PC-3 (cell line): ENCODE measurements around the gene KLHL6.

Experiments
- CTCF ChIP-seq: fragments of 300-600 bp; sonication (generic); conservative IDR thresholded peaks from 2 replicates; pipeline ENCODE4 v1.5.1; 2017; ENCODE audit warnings: antibody characterized with exemption, low read depth, mild to moderate bottlenecking, low read length
- EZH2 ChIP-seq: fragments of 300-600 bp; sonication (generic); IDR thresholded peaks from one replicate; pipeline ENCODE4 v1.6.1; 2017; ENCODE audit warnings: antibody characterized with exemption, mild to moderate bottlenecking, low read length; ENCODE audit not compliant: unreplicated experiment
- EZH2phosphoT487 ChIP-seq: fragments of 300-600 bp; sonication (generic); IDR thresholded peaks from 2 replicates; pipeline ENCODE4 v1.6.1; 2018; ENCODE audit warnings: mild to moderate bottlenecking, antibody characterized with exemption, low read length, borderline replicate concordance

GRCh38 chr3:183597959-183598358 is 42.5 kb upstream of the KLHL6 start:
- TF ChIP-seq CTCF: no peak
- TF ChIP-seq EZH2: no peak
- TF ChIP-seq EZH2phosphoT487: no peak
